ENCODE measurements around the gene MELK.
A peak's percentile ranks its signal among the peaks of the same experiment; 100 is the strongest.

MELK gene

GRCh38 chr9:36691671-36692070, 119.0 kb downstream of the MELK start:
- H3K4me3 ChIP-seq (ENCODE audit: low read length), result no peak overlapping the region
- TF ChIP-seq, protein P1, sequence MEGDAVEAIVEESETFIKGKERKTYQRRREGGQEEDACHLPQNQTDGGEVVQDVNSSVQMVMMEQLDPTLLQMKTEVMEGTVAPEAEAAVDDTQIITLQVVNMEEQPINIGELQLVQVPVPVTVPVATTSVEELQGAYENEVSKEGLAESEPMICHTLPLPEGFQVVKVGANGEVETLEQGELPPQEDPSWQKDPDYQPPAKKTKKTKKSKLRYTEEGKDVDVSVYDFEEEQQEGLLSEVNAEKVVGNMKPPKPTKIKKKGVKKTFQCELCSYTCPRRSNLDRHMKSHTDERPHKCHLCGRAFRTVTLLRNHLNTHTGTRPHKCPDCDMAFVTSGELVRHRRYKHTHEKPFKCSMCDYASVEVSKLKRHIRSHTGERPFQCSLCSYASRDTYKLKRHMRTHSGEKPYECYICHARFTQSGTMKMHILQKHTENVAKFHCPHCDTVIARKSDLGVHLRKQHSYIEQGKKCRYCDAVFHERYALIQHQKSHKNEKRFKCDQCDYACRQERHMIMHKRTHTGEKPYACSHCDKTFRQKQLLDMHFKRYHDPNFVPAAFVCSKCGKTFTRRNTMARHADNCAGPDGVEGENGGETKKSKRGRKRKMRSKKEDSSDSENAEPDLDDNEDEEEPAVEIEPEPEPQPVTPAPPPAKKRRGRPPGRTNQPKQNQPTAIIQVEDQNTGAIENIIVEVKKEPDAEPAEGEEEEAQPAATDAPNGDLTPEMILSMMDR (conservative IDR thresholded peaks at IDR 0.05; ENCODE audit: low read depth, low read length), result no peak
- DNase-seq (ENCODE audit: low read depth), result no peak

DNA sequence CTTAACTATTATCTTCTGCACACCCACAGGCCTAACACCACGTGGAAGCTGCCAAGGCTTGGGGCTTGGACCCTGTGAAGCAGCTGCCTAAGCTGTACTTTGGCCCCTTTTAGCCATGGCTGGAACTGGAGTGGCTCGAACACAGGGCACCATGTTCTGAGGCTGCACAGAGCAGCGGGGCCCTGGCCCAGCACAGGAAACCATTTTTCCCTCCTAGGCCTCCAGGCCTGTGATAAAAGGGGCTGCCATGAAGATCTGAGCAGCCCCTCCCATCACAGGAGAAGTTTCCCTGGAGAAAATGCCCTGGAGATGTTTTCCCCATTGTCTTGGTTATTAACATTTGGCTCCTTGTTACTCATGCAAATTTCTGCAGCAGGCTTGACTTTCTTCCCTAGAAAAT, 126.3 kb downstream of the MELK start:
- TF ChIP-seq, protein P1 (conservative IDR thresholded peaks at IDR 0.05; ENCODE audit: low read depth, low read length), result no peak
- DNase-seq (ENCODE audit: low read depth), result no peak
- H3K4me3 ChIP-seq (ENCODE audit: low read length), result no peak overlapping the region

DNA sequence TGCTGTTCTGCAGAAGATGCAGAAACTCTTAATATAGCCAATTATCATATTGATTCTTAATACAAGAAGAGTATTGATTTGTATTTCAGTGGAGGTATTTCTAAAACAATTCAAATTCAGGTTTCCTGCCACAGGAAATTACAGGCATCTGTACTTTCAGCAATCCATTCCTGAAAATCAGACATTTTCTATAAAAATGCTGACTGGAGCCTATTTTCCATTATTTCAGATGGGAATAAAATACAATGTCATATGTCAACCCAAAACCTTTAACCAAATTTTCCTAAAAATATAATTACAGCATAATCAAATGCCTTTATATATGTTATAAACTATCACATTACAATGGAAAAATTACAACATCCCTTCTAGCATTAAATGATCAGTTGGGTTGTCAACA, 131.5 kb downstream of the MELK start:
- H3K4me3 ChIP-seq (ENCODE audit: low read length), result no peak overlapping the region
- TF ChIP-seq, protein P1 (conservative IDR thresholded peaks at IDR 0.05; ENCODE audit: low read depth, low read length), result no peak
- DNase-seq (ENCODE audit: low read depth), result no peak

DNA sequence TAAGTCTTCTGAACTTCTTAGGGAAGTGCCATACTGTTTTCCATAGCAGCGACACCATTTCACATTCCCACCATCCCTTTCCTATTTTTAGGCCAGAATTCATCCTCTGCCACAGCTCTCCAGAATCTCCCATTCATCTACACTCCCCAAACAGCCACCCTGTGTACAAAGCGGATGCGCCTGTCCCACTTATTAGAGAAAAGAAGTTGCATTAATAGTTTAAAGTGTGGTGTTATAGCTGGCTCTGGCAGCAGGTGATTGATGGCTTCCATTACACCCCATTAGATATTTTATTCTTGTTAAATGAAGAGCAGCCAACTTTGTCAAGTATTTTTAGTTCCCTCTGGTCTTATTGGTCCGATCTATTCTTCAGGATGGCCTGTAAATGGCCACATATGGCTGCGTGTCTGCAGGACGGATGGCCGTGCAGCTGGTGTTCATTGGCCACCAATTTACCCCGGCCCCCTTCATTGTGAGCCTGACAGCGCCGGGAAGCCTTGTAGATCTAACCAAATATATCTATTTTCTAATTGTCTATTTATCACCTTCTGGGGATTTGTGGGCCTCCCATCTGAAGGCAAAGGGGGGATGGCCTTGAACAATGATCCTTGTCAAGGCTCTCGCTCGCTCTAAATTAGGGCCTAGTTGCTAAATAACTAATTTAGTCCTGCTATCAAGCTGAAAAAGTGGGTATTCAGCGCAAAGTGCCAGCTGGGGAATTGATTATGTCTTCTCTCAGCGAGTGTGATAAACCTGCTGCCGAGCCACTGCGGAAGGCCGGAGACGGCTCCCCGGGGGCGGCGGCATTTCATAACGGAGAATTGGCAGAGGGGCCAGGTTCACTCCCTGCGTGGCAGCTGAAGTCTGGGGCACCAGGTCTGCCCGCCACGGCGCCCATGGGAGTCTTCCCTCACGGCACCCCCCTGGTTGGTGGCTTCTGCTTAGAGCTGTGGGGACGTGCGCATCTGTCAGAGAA, 141.1 kb downstream of the MELK start:
- H3K4me3 ChIP-seq (ENCODE audit: low read length), result no peak overlapping the region
- no peak for DNase-seq (ENCODE audit: low read depth)
- TF ChIP-seq, protein P1 (conservative IDR thresholded peaks at IDR 0.05; ENCODE audit: low read depth, low read length), result no peak

DNA sequence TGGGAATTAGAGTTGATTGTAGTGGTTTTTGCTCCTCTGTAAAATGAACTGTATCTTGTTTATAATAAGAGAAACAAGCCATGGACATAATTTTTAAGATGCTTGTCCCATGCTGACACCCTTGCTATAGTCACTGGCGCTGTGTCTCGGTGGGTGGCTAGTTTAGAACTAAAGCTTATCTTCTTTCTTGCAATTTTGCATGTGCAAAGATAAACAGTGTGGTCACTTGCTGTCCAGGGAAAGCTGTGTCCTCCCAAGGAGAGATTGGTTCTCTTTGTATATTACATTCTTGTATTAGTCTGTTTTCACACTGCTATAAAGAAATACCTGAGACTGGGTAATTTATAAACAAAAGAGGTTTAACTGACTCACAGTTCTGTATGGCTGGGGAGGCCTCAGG, 143.8 kb downstream of the MELK start:
- no peak for DNase-seq (ENCODE audit: low read depth)
- TF ChIP-seq, protein P1 (conservative IDR thresholded peaks at IDR 0.05; ENCODE audit: low read depth, low read length), result no peak
- H3K4me3 ChIP-seq (ENCODE audit: low read length), result no peak overlapping the region

- TF ChIP-seq, protein P1 (conservative IDR thresholded peaks at IDR 0.05; ENCODE audit: low read depth, low read length), result no peak
- no peak overlapping the region for H3K4me3 ChIP-seq (ENCODE audit: low read length)
- DNase-seq (ENCODE audit: low read depth), result peak; percentile 11
These were observed 144.6 kb downstream of the MELK start for GRCh38 chr9:36717276-36717675.

DNA sequence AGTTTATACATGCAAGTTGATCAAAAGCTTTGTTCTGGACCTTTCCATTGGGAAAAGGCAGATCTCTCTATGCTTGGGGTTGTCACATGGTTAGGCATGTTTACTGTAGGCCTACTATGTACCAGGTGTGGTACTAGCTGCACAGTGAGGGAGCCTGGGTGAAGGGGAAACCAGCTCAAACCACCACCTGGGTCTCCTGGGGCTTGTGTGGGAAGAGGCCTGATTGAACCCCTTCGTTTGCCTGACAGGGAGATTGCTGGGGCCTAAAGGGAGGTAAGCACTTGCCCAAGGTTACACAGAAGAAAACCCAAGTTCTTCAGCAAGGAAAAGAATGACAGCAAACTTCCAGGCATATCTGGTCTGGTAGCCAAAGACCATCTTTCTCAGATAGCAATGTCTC, 145.9 kb downstream of the MELK start:
- DNase-seq (ENCODE audit: low read depth), result no peak
- H3K4me3 ChIP-seq (ENCODE audit: low read length), result no peak overlapping the region
- TF ChIP-seq, protein P1 (conservative IDR thresholded peaks at IDR 0.05; ENCODE audit: low read depth, low read length), result no peak
